ENCODE data around the gene NSD1. TPM values are rescaled to one million over a fixed set of nuclear protein-coding genes. Genes with fewer than 3 reads are reported as not detected.

The NSD1 gene
- total and polyA plus RNA-seq, 2 donors (not counting 1 experiment from before 2014, with no cell fraction given): 19.3 to 52.8 TPM

DNA sequence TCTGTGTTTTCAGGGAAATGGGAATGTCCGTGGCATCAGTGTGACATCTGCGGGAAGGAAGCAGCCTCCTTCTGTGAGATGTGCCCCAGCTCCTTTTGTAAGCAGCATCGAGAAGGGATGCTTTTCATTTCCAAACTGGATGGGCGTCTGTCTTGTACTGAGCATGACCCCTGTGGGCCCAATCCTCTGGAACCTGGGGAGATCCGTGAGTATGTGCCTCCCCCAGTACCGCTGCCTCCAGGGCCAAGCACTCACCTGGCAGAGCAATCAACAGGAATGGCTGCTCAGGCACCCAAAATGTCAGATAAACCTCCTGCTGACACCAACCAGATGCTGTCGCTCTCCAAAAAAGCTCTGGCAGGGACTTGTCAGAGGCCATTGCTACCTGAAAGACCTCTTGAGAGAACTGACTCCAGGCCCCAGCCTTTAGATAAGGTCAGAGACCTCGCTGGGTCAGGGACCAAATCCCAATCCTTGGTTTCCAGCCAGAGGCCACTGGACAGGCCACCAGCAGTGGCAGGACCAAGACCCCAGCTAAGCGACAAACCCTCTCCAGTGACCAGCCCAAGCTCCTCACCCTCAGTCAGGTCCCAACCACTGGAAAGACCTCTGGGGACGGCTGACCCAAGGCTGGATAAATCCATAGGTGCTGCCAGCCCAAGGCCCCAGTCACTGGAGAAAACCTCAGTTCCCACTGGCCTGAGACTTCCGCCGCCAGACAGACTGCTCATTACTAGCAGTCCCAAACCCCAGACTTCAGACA, 160.4 kb downstream of the NSD1 start:
- H3K79me2 ChIP-seq (ENCODE audit: control insufficient read depth, insufficient read depth, low read length): no peaks in the 10 kb centered on the region
- peaks cover 15% of the 10 kb centered on the region for H3K36me3 ChIP-seq (ENCODE audit: control insufficient read depth, insufficient read depth, low read length)

DNA sequence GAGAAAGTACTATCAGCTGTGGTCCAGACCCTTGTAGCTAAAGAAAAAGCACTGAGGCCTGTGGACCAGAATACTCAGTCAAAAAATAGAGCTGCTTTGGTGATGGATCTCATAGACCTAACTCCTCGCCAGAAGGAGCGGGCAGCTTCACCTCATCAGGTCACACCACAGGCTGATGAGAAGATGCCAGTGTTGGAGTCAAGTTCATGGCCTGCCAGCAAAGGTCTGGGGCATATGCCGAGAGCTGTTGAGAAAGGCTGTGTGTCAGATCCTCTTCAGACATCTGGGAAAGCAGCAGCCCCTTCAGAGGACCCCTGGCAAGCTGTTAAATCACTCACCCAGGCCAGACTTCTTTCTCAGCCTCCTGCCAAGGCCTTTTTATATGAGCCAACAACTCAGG, 161.1 kb downstream of the NSD1 start:
- Histone ChIP-seq H3K27me3 (ENCODE audit: control insufficient read depth, insufficient read depth, low read length) (no peaks in the 10 kb centered on the region), H3K9me3 (ENCODE audit: control insufficient read depth, insufficient read depth, low read depth, low read length) (no peaks in the 10 kb centered on the region), H4K20me1 (ENCODE audit: control insufficient read depth, extremely low read depth, insufficient read depth, low read length) (no peaks in the 10 kb centered on the region), H3K36me3 (ENCODE audit: control insufficient read depth, insufficient read depth, low read length) (peaks cover 15% of the 10 kb centered on the region), H3K27ac (ENCODE audit: insufficient read depth, low read length) (no peak overlapping the region), H2AFZ (ENCODE audit: low read length) (no peak overlapping the region), H3K79me2 (ENCODE audit: control insufficient read depth, insufficient read depth, low read length) (no peaks in the 10 kb centered on the region), H3K4me1 (ENCODE audit: control insufficient read depth, extremely low read depth, insufficient read depth, low read length) (no peaks in the 10 kb centered on the region), H3K4me2 (ENCODE audit: extremely low read depth, insufficient read depth, low read length) (no peak overlapping the region), H3K4me3 (replicated peaks in 1 of 4; ENCODE audit: control extremely low read depth in 1 of 4, insufficient read depth in 1 of 4, low read depth in 3 of 4, low read length in 4 of 4) (no peak overlapping the region), H3K9ac (ENCODE audit: insufficient read depth, low read length) (no peak overlapping the region)
- DNase-seq (ENCODE audit: low read depth in 2 of 2): no peak
- TF ChIP-seq, protein P1, sequence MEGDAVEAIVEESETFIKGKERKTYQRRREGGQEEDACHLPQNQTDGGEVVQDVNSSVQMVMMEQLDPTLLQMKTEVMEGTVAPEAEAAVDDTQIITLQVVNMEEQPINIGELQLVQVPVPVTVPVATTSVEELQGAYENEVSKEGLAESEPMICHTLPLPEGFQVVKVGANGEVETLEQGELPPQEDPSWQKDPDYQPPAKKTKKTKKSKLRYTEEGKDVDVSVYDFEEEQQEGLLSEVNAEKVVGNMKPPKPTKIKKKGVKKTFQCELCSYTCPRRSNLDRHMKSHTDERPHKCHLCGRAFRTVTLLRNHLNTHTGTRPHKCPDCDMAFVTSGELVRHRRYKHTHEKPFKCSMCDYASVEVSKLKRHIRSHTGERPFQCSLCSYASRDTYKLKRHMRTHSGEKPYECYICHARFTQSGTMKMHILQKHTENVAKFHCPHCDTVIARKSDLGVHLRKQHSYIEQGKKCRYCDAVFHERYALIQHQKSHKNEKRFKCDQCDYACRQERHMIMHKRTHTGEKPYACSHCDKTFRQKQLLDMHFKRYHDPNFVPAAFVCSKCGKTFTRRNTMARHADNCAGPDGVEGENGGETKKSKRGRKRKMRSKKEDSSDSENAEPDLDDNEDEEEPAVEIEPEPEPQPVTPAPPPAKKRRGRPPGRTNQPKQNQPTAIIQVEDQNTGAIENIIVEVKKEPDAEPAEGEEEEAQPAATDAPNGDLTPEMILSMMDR (conservative IDR thresholded peaks at IDR 0.05 in 1 of 2, IDR thresholded peaks at IDR 0.05 in 1 of 2; ENCODE audit: low read depth in 1 of 2, low read length in 2 of 2): no peak
- TF ChIP-seq EZH2 (IDR thresholded peaks at IDR 0.05; ENCODE audit: low read length, missing control alignments): no peak

More for the DNA sequence above, 160.4 kb downstream of the NSD1 start:
- Histone ChIP-seq H2AFZ (ENCODE audit: low read length) (no peak overlapping the region), H4K20me1 (ENCODE audit: control insufficient read depth, extremely low read depth, insufficient read depth, low read length) (no peaks in the 10 kb centered on the region), H3K27ac (ENCODE audit: insufficient read depth, low read length) (no peak overlapping the region), H3K4me2 (ENCODE audit: extremely low read depth, insufficient read depth, low read length) (no peak overlapping the region), H3K4me1 (ENCODE audit: control insufficient read depth, extremely low read depth, insufficient read depth, low read length) (no peaks in the 10 kb centered on the region), H3K27me3 (ENCODE audit: control insufficient read depth, insufficient read depth, low read length) (no peaks in the 10 kb centered on the region), H3K9ac (ENCODE audit: insufficient read depth, low read length) (no peak overlapping the region), H3K9me3 (ENCODE audit: control insufficient read depth, insufficient read depth, low read depth, low read length) (no peaks in the 10 kb centered on the region), H3K4me3 (replicated peaks in 1 of 4; ENCODE audit: control extremely low read depth in 1 of 4, insufficient read depth in 1 of 4, low read depth in 3 of 4, low read length in 4 of 4) (no peak overlapping the region)
- TF ChIP-seq, protein P1 (conservative IDR thresholded peaks at IDR 0.05 in 1 of 2, IDR thresholded peaks at IDR 0.05 in 1 of 2; ENCODE audit: low read depth in 1 of 2, low read length in 2 of 2): no peak
- no peak for TF ChIP-seq EZH2 (IDR thresholded peaks at IDR 0.05; ENCODE audit: low read length, missing control alignments)
- DNase-seq (ENCODE audit: low read depth in 2 of 2): no peak

DNA sequence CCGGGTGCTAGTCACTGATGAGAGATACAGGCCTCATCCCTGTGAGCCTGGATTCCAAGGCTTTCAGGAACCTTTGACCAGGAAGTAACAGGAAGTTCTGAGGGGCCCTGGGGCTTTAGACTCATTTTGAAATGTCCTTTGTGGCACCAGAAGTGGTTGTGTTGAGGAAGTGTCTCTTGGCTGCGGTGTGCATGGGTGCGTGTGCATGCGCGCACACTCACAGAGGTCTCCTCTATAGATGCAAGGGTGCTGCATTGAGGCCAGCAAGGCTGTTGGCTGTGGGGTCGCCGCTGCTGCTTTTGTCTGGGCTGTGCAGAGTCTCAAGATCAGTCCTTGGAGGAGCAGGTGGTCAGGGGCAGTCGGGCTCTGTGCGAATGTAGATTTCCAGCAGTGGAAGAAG, 162.4 kb downstream of the NSD1 start:
- Histone ChIP-seq H3K4me3 (replicated peaks in 1 of 4; ENCODE audit: control extremely low read depth in 1 of 4, insufficient read depth in 1 of 4, low read depth in 3 of 4, low read length in 4 of 4) (no peak overlapping the region), H3K4me2 (ENCODE audit: extremely low read depth, insufficient read depth, low read length) (no peak overlapping the region), H3K36me3 (ENCODE audit: control insufficient read depth, insufficient read depth, low read length) (peaks cover 15% of the 10 kb centered on the region), H3K9me3 (ENCODE audit: control insufficient read depth, insufficient read depth, low read depth, low read length) (no peaks in the 10 kb centered on the region), H3K27ac (ENCODE audit: insufficient read depth, low read length) (no peak overlapping the region), H4K20me1 (ENCODE audit: control insufficient read depth, extremely low read depth, insufficient read depth, low read length) (no peaks in the 10 kb centered on the region), H3K4me1 (ENCODE audit: control insufficient read depth, extremely low read depth, insufficient read depth, low read length) (peaks cover 4% of the 10 kb centered on the region), H3K27me3 (ENCODE audit: control insufficient read depth, insufficient read depth, low read length) (no peaks in the 10 kb centered on the region), H2AFZ (ENCODE audit: low read length) (no peak overlapping the region), H3K9ac (ENCODE audit: insufficient read depth, low read length) (no peak overlapping the region), H3K79me2 (ENCODE audit: control insufficient read depth, insufficient read depth, low read length) (no peaks in the 10 kb centered on the region)
- TF ChIP-seq, protein P1 (conservative IDR thresholded peaks at IDR 0.05 in 1 of 2, IDR thresholded peaks at IDR 0.05 in 1 of 2; ENCODE audit: low read depth in 1 of 2, low read length in 2 of 2): no peak
- no peak for TF ChIP-seq EZH2 (IDR thresholded peaks at IDR 0.05; ENCODE audit: low read length, missing control alignments)
- no peak for DNase-seq (ENCODE audit: low read depth in 2 of 2)

Measured in fibroblast of lung (primary cell).